ENCODE measurements around the gene DOCK3. TPM values are rescaled to one million over a fixed set of nuclear protein-coding genes. Genes with fewer than 3 reads are reported as not detected.
A peak's percentile ranks its signal among the peaks of the same experiment; 100 is the strongest.
"Not testable (repeated sequence)": the region's sequence is repeated elsewhere in the genome, so short reads cannot be mapped to it uniquely, and the experiment has no call there.

The DOCK3 gene
- total RNA-seq, 1 experiment from 2014 or later = 0.04 TPM

- H4K20me1 ChIP-seq (ENCODE audit: insufficient read depth, low read depth, low read length) = no peaks in the 10 kb centered on the region
- H3K4me3 ChIP-seq (ENCODE audit: low read length) = no peak overlapping the region
- H3K27ac ChIP-seq (ENCODE audit: low read length) = no peak overlapping the region
- no peaks in the 10 kb centered on the region for H3K79me2 ChIP-seq (ENCODE audit: low read length)
- H3K4me2 ChIP-seq (ENCODE audit: low read depth, low read length, poor library complexity, severe bottlenecking) = no peak overlapping the region
- no peaks in the 10 kb centered on the region for H3K36me3 ChIP-seq (ENCODE audit: insufficient read depth, low read length)
- no peaks in the 10 kb centered on the region for H3K4me1 ChIP-seq (ENCODE audit: low read length)
- no peaks in the 10 kb centered on the region for H3K9me3 ChIP-seq (ENCODE audit: low read length)
- no peak for DNase-seq
- no peaks in the 10 kb centered on the region for H3K27me3 ChIP-seq (ENCODE audit: low read length)
- no peaks in the 10 kb centered on the region for H3K9me2 ChIP-seq (replicated peaks; ENCODE audit: insufficient read depth, low read length)
- H3K9ac ChIP-seq (ENCODE audit: low read length) = no peak overlapping the region
- no peak overlapping the region for H2AFZ ChIP-seq (ENCODE audit: low read length)
These were observed 569.2 kb downstream of the DOCK3 start for GRCh38 chr3:51243924-51244323.

- Histone ChIP-seq H4K20me1 (ENCODE audit: insufficient read depth, low read depth, low read length) (no peaks in the 10 kb centered on the region), H3K9me2 (replicated peaks; ENCODE audit: insufficient read depth, low read length) (no peaks in the 10 kb centered on the region), H3K4me2 (ENCODE audit: low read depth, low read length, poor library complexity, severe bottlenecking) (no peak overlapping the region), H3K27me3 (ENCODE audit: low read length) (no peaks in the 10 kb centered on the region), H3K79me2 (ENCODE audit: low read length) (no peaks in the 10 kb centered on the region), H3K27ac (ENCODE audit: low read length) (no peak overlapping the region), H3K36me3 (ENCODE audit: insufficient read depth, low read length) (no peaks in the 10 kb centered on the region), H2AFZ (ENCODE audit: low read length) (no peak overlapping the region), H3K4me3 (ENCODE audit: low read length) (no peak overlapping the region), H3K9ac (ENCODE audit: low read length) (no peak overlapping the region), H3K4me1 (ENCODE audit: low read length) (no peaks in the 10 kb centered on the region), H3K9me3 (ENCODE audit: low read length) (no peaks in the 10 kb centered on the region)
- DNase-seq = no peak
These were observed 571.1 kb downstream of the DOCK3 start for GRCh38 chr3:51245867-51246266.

GRCh38 chr3:51257870-51258269 is 583.1 kb downstream of the DOCK3 start:
- Histone ChIP-seq H3K9me3 (ENCODE audit: low read length) (no peaks in the 10 kb centered on the region), H3K36me3 (ENCODE audit: insufficient read depth, low read length) (no peaks in the 10 kb centered on the region), H4K20me1 (ENCODE audit: insufficient read depth, low read depth, low read length) (no peaks in the 10 kb centered on the region), H3K9ac (ENCODE audit: low read length) (no peak overlapping the region), H3K4me3 (ENCODE audit: low read length) (no peak overlapping the region), H3K4me2 (ENCODE audit: low read depth, low read length, poor library complexity, severe bottlenecking) (no peak overlapping the region), H3K27me3 (ENCODE audit: low read length) (no peaks in the 10 kb centered on the region), H3K4me1 (ENCODE audit: low read length) (no peaks in the 10 kb centered on the region), H3K9me2 (replicated peaks; ENCODE audit: insufficient read depth, low read length) (no peaks in the 10 kb centered on the region), H2AFZ (ENCODE audit: low read length) (no peak overlapping the region), H3K79me2 (ENCODE audit: low read length) (no peaks in the 10 kb centered on the region), H3K27ac (ENCODE audit: low read length) (no peak overlapping the region)
- DNase-seq = no peak

GRCh38 chr3:51264166-51264565 is 589.4 kb downstream of the DOCK3 start:
- H3K9me2 ChIP-seq (replicated peaks; ENCODE audit: insufficient read depth, low read length); H3K9me3 ChIP-seq (ENCODE audit: low read length); H3K4me1 ChIP-seq (ENCODE audit: low read length); H2AFZ ChIP-seq (ENCODE audit: low read length); H3K27ac ChIP-seq (ENCODE audit: low read length); H3K36me3 ChIP-seq (ENCODE audit: insufficient read depth, low read length); H3K4me2 ChIP-seq (ENCODE audit: low read depth, low read length, poor library complexity, severe bottlenecking); H3K27me3 ChIP-seq (ENCODE audit: low read length); H3K9ac ChIP-seq (ENCODE audit: low read length); H4K20me1 ChIP-seq (ENCODE audit: insufficient read depth, low read depth, low read length); H3K4me3 ChIP-seq (ENCODE audit: low read length); H3K79me2 ChIP-seq (ENCODE audit: low read length); DNase-seq: not testable (repeated sequence)

GRCh38 chr3:51268132-51268531 is 593.4 kb downstream of the DOCK3 start:
- Histone ChIP-seq H3K9ac (ENCODE audit: low read length) (no peak overlapping the region), H3K4me2 (ENCODE audit: low read depth, low read length, poor library complexity, severe bottlenecking) (no peak overlapping the region), H3K27me3 (ENCODE audit: low read length) (no peaks in the 10 kb centered on the region), H3K9me3 (ENCODE audit: low read length) (no peaks in the 10 kb centered on the region), H3K36me3 (ENCODE audit: insufficient read depth, low read length) (no peaks in the 10 kb centered on the region), H2AFZ (ENCODE audit: low read length) (no peak overlapping the region), H3K79me2 (ENCODE audit: low read length) (no peaks in the 10 kb centered on the region), H3K4me1 (ENCODE audit: low read length) (peaks cover 13% of the 10 kb centered on the region; the same call in 1 of the 2 replicates), H4K20me1 (ENCODE audit: insufficient read depth, low read depth, low read length) (no peaks in the 10 kb centered on the region), H3K4me3 (ENCODE audit: low read length) (no peak overlapping the region), H3K9me2 (replicated peaks; ENCODE audit: insufficient read depth, low read length) (no peaks in the 10 kb centered on the region), H3K27ac (ENCODE audit: low read length) (no peak overlapping the region)
- no peak for DNase-seq

GRCh38 chr3:51269466-51269865 is 594.7 kb downstream of the DOCK3 start:
- H3K9me2 ChIP-seq (replicated peaks; ENCODE audit: insufficient read depth, low read length) = no peaks in the 10 kb centered on the region
- no peaks in the 10 kb centered on the region for H4K20me1 ChIP-seq (ENCODE audit: insufficient read depth, low read depth, low read length)
- H3K4me3 ChIP-seq (ENCODE audit: low read length) = no peak overlapping the region
- H3K9me3 ChIP-seq (ENCODE audit: low read length) = no peaks in the 10 kb centered on the region
- peak; percentile 56 for DNase-seq
- H3K79me2 ChIP-seq (ENCODE audit: low read length) = no peaks in the 10 kb centered on the region
- H3K9ac ChIP-seq (ENCODE audit: low read length) = no peak overlapping the region
- peaks cover 13% of the 10 kb centered on the region; the same call in 1 of the 2 replicates for H3K4me1 ChIP-seq (ENCODE audit: low read length)
- H3K27me3 ChIP-seq (ENCODE audit: low read length) = no peaks in the 10 kb centered on the region
- H3K36me3 ChIP-seq (ENCODE audit: insufficient read depth, low read length) = no peaks in the 10 kb centered on the region
- H2AFZ ChIP-seq (ENCODE audit: low read length) = no peak overlapping the region
- H3K4me2 ChIP-seq (ENCODE audit: low read depth, low read length, poor library complexity, severe bottlenecking) = no peak overlapping the region
- no peak overlapping the region for H3K27ac ChIP-seq (ENCODE audit: low read length)

GRCh38 chr3:51270559-51270958 is 595.8 kb downstream of the DOCK3 start:
- no peaks in the 10 kb centered on the region for H3K27me3 ChIP-seq (ENCODE audit: low read length)
- H3K9me2 ChIP-seq (replicated peaks; ENCODE audit: insufficient read depth, low read length) = no peaks in the 10 kb centered on the region
- no peaks in the 10 kb centered on the region for H4K20me1 ChIP-seq (ENCODE audit: insufficient read depth, low read depth, low read length)
- no peaks in the 10 kb centered on the region for H3K9me3 ChIP-seq (ENCODE audit: low read length)
- DNase-seq = no peak
- no peak overlapping the region for H2AFZ ChIP-seq (ENCODE audit: low read length)
- no peaks in the 10 kb centered on the region for H3K36me3 ChIP-seq (ENCODE audit: insufficient read depth, low read length)
- peaks cover 13% of the 10 kb centered on the region; the same call in 1 of the 2 replicates for H3K4me1 ChIP-seq (ENCODE audit: low read length)
- no peak overlapping the region for H3K4me3 ChIP-seq (ENCODE audit: low read length)
- H3K79me2 ChIP-seq (ENCODE audit: low read length) = no peaks in the 10 kb centered on the region
- no peak overlapping the region for H3K9ac ChIP-seq (ENCODE audit: low read length)
- H3K4me2 ChIP-seq (ENCODE audit: low read depth, low read length, poor library complexity, severe bottlenecking) = no peak overlapping the region
- no peak overlapping the region for H3K27ac ChIP-seq (ENCODE audit: low read length)

GRCh38 chr3:51271172-51271571 is 596.4 kb downstream of the DOCK3 start:
- Histone ChIP-seq H3K4me3 (ENCODE audit: low read length) (no peak overlapping the region), H3K9me2 (replicated peaks; ENCODE audit: insufficient read depth, low read length) (no peaks in the 10 kb centered on the region), H3K36me3 (ENCODE audit: insufficient read depth, low read length) (no peaks in the 10 kb centered on the region), H2AFZ (ENCODE audit: low read length) (peak overlapping the region; percentile 5; the same call in 1 of the 2 replicates), H3K4me1 (ENCODE audit: low read length) (peaks cover 13% of the 10 kb centered on the region; the same call in 1 of the 2 replicates), H3K4me2 (ENCODE audit: low read depth, low read length, poor library complexity, severe bottlenecking) (no peak overlapping the region), H3K79me2 (ENCODE audit: low read length) (no peaks in the 10 kb centered on the region), H4K20me1 (ENCODE audit: insufficient read depth, low read depth, low read length) (no peaks in the 10 kb centered on the region), H3K27me3 (ENCODE audit: low read length) (no peaks in the 10 kb centered on the region), H3K27ac (ENCODE audit: low read length) (no peak overlapping the region), H3K9me3 (ENCODE audit: low read length) (no peaks in the 10 kb centered on the region), H3K9ac (ENCODE audit: low read length) (no peak overlapping the region)
- DNase-seq = no peak

GRCh38 chr3:51274052-51274451 is 599.3 kb downstream of the DOCK3 start:
- Histone ChIP-seq H3K4me2 (ENCODE audit: low read depth, low read length, poor library complexity, severe bottlenecking) (no peak overlapping the region), H3K9me2 (replicated peaks; ENCODE audit: insufficient read depth, low read length) (no peaks in the 10 kb centered on the region), H3K36me3 (ENCODE audit: insufficient read depth, low read length) (no peaks in the 10 kb centered on the region), H3K27me3 (ENCODE audit: low read length) (no peaks in the 10 kb centered on the region), H3K9ac (ENCODE audit: low read length) (no peak overlapping the region), H3K27ac (ENCODE audit: low read length) (no peak overlapping the region), H2AFZ (ENCODE audit: low read length) (no peak overlapping the region), H4K20me1 (ENCODE audit: insufficient read depth, low read depth, low read length) (no peaks in the 10 kb centered on the region), H3K79me2 (ENCODE audit: low read length) (no peaks in the 10 kb centered on the region), H3K4me1 (ENCODE audit: low read length) (peaks cover 13% of the 10 kb centered on the region; the same call in 1 of the 2 replicates), H3K9me3 (ENCODE audit: low read length) (no peaks in the 10 kb centered on the region), H3K4me3 (ENCODE audit: low read length) (no peak overlapping the region)
- DNase-seq = no peak
